ENCODE results near the gene IL2RG. TPM values are rescaled to one million over a fixed set of nuclear protein-coding genes. Genes with fewer than 3 reads are reported as not detected.

Gene IL2RG
- not detected in 2 replicates for total RNA-seq

DNA sequence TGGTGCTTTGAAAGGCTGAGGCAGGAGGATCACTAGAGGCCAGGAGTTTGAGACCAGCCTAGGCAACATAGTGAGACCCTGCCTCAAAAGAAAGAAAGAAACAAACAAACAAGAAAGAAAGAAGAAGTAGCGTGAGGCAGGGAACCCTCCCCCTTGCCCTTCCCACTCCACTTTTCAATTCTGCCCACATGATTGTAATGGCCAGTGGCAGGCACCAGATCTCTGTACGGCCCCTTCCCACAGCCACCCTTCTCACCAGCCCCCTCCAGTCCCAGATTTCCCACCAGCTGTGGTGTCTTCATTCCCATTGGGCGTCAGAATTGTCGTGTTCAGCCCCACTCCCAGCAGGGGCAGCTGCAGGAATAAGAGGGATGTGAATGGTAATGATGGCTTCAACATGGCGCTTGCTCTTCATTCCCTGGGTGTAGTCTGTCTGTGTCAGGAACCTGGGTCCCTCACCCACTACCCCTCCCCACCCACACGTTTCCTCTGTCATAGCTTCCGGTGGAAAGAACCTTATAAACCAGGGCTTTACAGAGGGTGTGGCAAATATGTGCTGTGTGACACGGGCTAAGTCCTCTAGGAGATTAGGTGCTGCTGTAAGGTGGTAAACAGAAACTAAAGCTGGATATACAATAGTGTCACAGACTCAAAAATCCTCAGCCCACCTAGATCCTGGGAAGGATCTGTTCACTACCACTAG lies at the start of gene IL2RG:
TSS of gene IL2RG (minus strand) at position 437 of the 703 bp plus-strand sequence. CDS start at position 399, 38 bp downstream.

GRCh38 chrX:71144651-71145050 lies 33.3 kb upstream of the IL2RG start, which contains the start of gene NLGN3:
TSS of gene NLGN3 (plus strand) at chrX:71144841. CDS start at chrX:71147750, 2,909 bp downstream.

DNA sequence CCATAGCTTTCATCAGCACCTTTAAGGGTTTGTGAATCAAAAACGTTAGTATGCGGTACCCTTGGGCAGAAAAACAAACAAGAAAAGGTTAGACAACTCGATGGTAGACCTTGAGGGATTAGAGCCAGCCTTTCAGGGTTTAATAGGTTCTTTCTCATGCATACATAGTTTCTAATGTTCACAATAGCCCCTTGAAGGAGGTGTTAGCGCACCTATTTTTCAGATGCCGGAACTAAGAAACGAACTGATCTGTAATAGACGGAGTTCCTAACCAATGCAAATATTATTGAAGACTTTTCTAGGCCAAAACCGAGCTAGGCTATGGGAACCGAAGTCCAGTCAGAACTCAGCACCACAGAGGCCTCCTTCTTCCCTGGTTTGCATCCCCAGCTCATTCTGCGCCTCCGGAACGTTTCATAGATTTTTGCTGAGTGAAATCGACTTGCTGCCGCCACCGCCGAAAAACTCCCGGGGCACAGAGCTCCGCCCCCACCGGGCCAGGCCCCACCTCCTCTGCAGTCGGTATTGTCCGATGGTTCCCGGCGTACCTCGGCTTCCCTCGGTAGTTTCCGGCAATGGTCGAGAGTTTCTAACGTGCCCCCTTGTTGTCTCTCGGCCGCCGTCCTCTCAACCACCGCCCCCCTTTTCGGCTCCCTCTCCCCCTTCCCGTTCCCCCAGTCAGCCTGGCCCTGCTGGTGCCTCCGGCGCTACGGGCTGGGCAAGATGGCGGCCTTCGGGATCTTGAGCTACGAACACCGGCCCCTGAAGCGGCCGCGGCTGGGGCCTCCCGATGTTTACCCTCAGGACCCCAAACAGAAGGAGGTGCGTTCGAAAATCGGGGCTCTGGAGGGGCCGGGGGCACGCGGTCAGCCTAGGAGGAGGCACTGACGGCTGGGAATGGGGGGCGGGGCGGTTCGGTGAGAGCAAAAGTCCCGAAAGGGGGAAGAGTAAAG lies 6.9 kb upstream of the IL2RG start, which contains the start of gene MED12:
TSS of gene MED12 (plus strand) at position 565 of the 953 bp plus-strand sequence. CDS start at position 724, 159 bp downstream.

GRCh38 chrX:71106427-71106826 lies 5.0 kb downstream of the IL2RG start, which contains the start of gene CXorf65:
TSS of gene CXorf65 (minus strand) at chrX:71106740. CDS start at chrX:71106556, 184 bp downstream.

GRCh38 chrX:71095555-71095980 lies 15.8 kb downstream of the IL2RG start, which contains the start of gene FOXO4:
TSS of gene FOXO4 (plus strand) at chrX:71095851. CDS start at chrX:71096529, 678 bp downstream.

GRCh38 chrX:71068044-71068918 lies 43.1 kb downstream of the IL2RG start, which contains the start of gene SNX12:
TSS of gene SNX12 (minus strand) at chrX:71068334. CDS start at chrX:71068306, 28 bp downstream.

Other genes with a start within 250 kb of the IL2RG start
- gene TEX11, start 202.9 kb downstream of the IL2RG start, total RNA-seq = not detected in 2 replicates
- 0.15 and 0.50 TPM in 2 replicates for gene SLC7A3, start 180.5 kb downstream of the IL2RG start, total RNA-seq
- gene SNX12, start 43.2 kb downstream of the IL2RG start, total RNA-seq = 38.5 and 39.7 TPM in 2 replicates
- 2.4 and 2.9 TPM in 2 replicates for gene FOXO4, start 15.7 kb downstream of the IL2RG start, total RNA-seq
- not detected in 2 replicates for gene CXorf65, start 4.8 kb downstream of the IL2RG start, total RNA-seq
- gene MED12, start 7.0 kb upstream of the IL2RG start, total RNA-seq = 14.4 and 15.8 TPM in 2 replicates
- 1.2 and 1.5 TPM in 2 replicates for gene NLGN3, start 33.3 kb upstream of the IL2RG start, total RNA-seq
- gene GJB1, start 111.6 kb upstream of the IL2RG start, total RNA-seq = not detected in 2 replicates
- gene ZMYM3, start 142.6 kb upstream of the IL2RG start, total RNA-seq = 13.6 and 15.3 TPM in 2 replicates
- gene NONO, start 172.1 kb upstream of the IL2RG start, total RNA-seq = 333 and 336 TPM in 2 replicates
- 0.30 and 3.4 TPM in 2 replicates for gene ITGB1BP2, start 190.2 kb upstream of the IL2RG start, total RNA-seq

Measured in bronchus fibroblast of lung (primary cell).